HEK293 (cell line): ENCODE measurements around the gene PPDPF.

Experiments used
- ATF2 ChIP-seq: fragments of 450-650 bp; formaldehyde crosslinking; IDR thresholded peaks from 2 replicates; pipeline ENCODE4 v1.5.1; 2016; ENCODE audit warnings: missing biosample characterization, missing genetic modification characterization, low read depth
- CTCF ChIP-seq: fragments of 450-650 bp; formaldehyde crosslinking; IDR thresholded peaks from 2 replicates; pipeline ENCODE4 v1.5.1; 2016; ENCODE audit warnings: missing biosample characterization, missing genetic modification characterization
- KLF17 ChIP-seq: fragments of 450-650 bp; formaldehyde crosslinking; IDR thresholded peaks from 2 replicates; pipeline ENCODE4 v1.5.1; 2016; ENCODE audit warnings: missing biosample characterization, missing genetic modification characterization
- MYNN ChIP-seq: fragments of 450-650 bp; formaldehyde crosslinking; IDR thresholded peaks from 2 replicates; pipeline ENCODE4 v1.5.1; 2016; ENCODE audit warnings: missing biosample characterization, missing genetic modification characterization, borderline replicate concordance
- PRDM6 ChIP-seq: fragments of 450-650 bp; formaldehyde crosslinking; IDR thresholded peaks from 2 replicates; pipeline ENCODE4 v1.5.1; 2017; ENCODE audit warnings: missing biosample characterization, missing genetic modification characterization
- ZFP69B ChIP-seq: fragments of 450-650 bp; formaldehyde crosslinking; IDR thresholded peaks from 2 replicates; pipeline ENCODE4 v1.5.1; 2016; ENCODE audit warnings: missing biosample characterization, missing genetic modification characterization
- ZNF157 ChIP-seq: fragments of 450-650 bp; formaldehyde crosslinking; IDR thresholded peaks from 2 replicates; pipeline ENCODE4 v1.5.1; 2016; ENCODE audit warnings: missing biosample characterization, missing genetic modification characterization
- ZNF274 ChIP-seq, 2 experiments: fragments of 200-500 bp in 1 of 2; fragments of 450-650 bp in 1 of 2; sonication (Bioruptor generic) in 1 of 2; formaldehyde crosslinking in 1 of 2; IDR thresholded peaks; 2 replicates each; pipeline versions ENCODE4 v1.5.1 to v1.6.1; 2014 to 2016; ENCODE audit warnings: borderline replicate concordance in 1 of 2, inconsistent platforms in 1 of 2, low read length in 1 of 2, missing biosample characterization in 1 of 2, missing genetic modification characterization in 1 of 2
- ZNF510 ChIP-seq: fragments of 450-650 bp; formaldehyde crosslinking; IDR thresholded peaks from 2 replicates; pipeline ENCODE4 v1.5.1; 2018; ENCODE audit warnings: mild to moderate bottlenecking, missing genetic modification characterization, missing biosample characterization; ENCODE audit not compliant: insufficient replicate concordance
- ZNF639 ChIP-seq: fragments of 450-650 bp; formaldehyde crosslinking; IDR thresholded peaks from 2 replicates; pipeline ENCODE4 v1.5.1; 2016; ENCODE audit warnings: missing biosample characterization, missing genetic modification characterization
- ZNF670 ChIP-seq: fragments of 450-650 bp; formaldehyde crosslinking; IDR thresholded peaks from 2 replicates; pipeline ENCODE4 v1.5.1; 2016; ENCODE audit warnings: missing biosample characterization, missing genetic modification characterization, low read depth

- TF ChIP-seq ZNF639 (tag by site-specific recombination): no peak
- no peak for TF ChIP-seq ZNF670 (tag by site-specific recombination)
- TF ChIP-seq CTCF (tag by site-specific recombination): no peak
- TF ChIP-seq KLF17 (tag by site-specific recombination): no peak
- no peak for TF ChIP-seq ZFP69B
- no peak for TF ChIP-seq ATF2 (tag by site-specific recombination)
- no peak for TF ChIP-seq MYNN (tag by site-specific recombination)
- TF ChIP-seq ZNF510 (tag by site-specific recombination): no peak
- TF ChIP-seq PRDM6: no peak
- no peak for TF ChIP-seq ZNF274 (IDR thresholded peaks at IDR 0.05; ENCODE audit: low read length)
- no peak for TF ChIP-seq ZNF274 (tag by site-specific recombination; IDR thresholded peaks at IDR 0.05; ENCODE audit: borderline replicate concordance)
- TF ChIP-seq ZNF157 (tag by site-specific recombination): no peak
Observed at GRCh38 chr20:63543733-63544132, 23.2 kb downstream of the PPDPF start.
